GM19099 (cell line): Measurements from ENCODE around the gene USH1C.

Experiments
- POLR2A ChIP-seq: IDR thresholded peaks from 3 replicates; pipeline ENCODE4 v1.6.1; 2011; ENCODE audit warnings: low read depth; ENCODE audit not compliant: insufficient read length; ENCODE audit errors: extremely low read depth

USH1C gene

DNA sequence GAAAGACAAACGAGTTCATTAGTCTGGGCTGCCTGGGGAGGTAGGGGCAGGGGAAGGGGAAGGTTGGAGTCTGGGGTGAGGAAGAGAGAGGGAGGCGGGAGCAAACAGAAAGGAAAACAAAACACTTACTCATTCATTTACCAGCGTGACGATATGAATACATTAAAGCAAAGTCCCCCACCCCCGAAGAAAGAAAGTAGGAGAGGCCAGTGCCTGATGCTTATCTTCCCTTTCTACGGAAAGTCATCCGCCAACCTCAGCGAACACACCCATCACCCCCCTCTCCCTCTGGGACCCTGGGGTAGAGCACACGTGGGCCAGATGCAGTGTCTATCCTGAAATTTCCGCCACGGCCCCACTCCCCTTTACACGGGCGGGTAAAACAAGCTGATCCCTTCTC lies 81.3 kb downstream of the USH1C start:
- TF ChIP-seq POLR2A: no peak

DNA sequence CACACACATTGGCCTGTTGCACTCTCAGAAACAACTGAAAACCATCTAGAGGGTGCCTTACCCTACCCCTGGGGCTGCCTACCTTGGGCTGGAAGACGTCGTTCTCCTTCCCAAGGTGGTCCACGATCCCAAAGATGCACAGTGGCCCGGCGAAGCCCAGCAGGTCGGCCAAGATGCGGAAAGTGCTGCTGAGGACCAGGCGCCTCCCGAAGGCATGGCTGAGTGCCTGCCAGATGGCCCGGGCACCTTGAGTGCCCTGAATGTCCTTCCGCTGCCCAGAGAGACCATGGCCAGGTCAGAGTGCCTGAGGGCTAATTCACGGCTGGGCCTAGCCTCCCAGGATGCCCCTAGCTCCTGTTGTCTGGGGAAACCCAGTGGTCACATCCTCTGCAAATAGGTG lies 83.8 kb downstream of the USH1C start:
- no peak for TF ChIP-seq POLR2A

DNA sequence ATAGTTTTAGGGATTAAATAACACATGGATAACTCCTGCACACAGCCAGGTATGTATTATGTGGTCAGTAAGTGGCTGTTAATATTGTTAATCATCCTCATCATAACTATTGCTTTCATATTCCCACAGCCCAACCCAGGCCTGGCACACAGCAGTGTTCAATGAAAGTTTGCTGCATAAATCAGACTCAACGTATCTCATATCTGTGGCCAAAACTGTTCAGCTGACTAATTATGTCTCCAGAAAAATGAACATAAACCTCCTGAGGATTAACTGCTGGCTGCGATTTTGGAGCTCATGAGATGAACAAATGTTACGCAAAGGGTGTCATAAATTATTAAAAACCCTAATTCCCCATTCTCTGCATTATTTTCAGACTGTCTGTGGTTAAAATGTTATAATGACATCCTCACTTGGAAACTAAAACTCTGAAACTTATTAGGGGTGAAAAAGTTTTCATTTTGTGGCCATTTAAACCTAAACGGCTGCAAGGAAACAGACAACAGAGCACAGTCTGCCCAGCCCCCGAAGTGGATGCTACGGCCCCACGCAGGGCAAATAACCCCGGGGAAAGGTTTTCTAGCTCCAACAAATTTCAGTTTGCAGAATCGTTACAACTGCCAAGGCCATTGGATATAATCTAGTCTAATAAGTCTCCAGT lies 84.8 kb downstream of the USH1C start:
- TF ChIP-seq POLR2A: no peak

DNA sequence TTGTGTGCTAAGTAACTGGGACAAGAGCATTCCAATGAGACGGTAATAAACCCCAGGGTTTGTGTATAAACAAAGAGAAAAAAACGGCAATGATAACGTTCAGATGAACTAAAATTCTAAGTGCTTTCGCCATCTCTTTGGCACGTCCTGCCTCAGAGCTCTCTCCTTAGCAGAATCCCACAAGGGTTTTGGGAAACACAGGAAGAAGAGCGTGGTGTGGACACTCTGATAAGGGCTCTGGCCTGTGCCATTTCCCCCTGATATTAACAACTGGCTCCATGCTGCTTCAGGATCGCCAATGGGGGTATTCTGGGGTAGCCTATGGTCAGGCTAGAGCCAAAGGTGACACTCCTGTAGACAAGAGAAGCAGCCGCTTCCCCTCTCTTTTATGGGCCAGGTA lies 85.9 kb downstream of the USH1C start:
- no peak for TF ChIP-seq POLR2A

DNA sequence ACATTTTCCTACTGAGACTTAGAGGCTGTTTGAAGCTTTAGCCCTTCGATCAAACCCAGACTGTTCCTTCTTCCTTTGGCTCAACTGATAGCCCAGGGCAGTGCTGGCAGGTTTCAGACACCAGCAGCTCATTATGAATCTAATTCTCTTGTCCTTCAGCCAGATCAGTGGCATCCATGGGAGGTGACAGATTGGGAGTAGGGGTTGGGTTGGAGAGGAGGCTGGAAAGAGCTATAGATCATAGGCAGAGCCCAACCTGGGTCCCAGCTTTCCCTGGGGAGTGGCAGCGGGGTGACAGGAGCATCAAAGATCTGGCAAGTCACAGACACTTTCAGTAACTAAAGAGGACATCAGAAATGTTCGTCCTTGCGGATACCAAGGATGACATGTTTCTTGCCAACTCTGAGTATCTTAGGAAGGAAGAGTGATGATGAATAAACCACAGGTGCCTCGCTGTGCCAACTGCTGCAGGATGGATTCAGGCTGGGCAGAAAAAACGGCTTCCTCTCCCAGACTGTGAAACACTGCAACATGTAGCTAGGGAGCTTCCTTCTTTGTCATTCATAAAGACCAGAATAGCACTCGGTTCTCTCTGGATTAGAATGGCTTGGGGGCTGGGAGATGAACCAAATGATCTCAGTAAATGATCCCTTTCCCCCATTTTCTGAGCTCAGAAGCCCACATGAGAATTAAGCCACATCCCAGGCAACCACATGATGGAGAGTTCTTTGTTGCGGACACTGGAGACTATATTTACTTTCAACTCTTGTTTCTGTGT lies 86.6 kb downstream of the USH1C start:
- no peak for TF ChIP-seq POLR2A

DNA sequence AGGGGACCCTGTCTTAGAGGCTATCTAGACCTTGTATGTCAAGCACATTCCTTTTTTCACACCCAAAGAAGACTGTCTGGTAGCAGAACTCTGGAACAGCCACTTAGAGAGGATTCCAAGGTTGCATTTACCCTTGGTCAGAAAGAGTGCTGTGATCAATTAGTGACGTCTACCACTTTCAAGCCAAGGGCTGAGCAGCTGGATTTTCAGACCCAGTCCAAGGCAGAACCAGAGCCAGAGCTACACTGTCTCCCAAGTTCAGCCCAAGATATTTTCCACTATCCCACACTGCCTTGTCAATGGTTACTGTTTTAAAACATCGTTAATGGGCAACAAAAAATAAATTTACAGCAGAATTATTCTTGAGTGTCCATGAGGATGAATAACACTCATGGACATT lies 91.5 kb downstream of the USH1C start:
- no peak for TF ChIP-seq POLR2A

DNA sequence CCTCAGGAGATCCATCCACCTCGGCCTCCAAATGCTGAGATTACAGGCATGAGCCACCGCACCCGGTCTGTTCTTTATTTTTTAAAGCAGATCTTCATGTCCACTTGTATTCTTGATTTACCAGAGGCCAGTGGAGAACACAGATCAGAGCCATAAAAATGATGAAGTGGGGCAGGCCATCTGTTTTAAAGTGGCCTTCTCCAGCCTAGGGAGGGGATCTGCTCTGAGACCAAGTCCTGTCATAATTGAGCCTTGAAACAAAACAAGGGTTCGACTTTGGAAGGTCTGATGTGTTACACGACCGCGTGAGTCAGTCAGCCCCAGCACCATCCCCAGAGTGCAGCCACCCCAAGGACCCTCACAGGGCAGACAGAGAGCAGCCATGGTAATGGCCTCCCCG lies 95.1 kb downstream of the USH1C start:
- no peak for TF ChIP-seq POLR2A

DNA sequence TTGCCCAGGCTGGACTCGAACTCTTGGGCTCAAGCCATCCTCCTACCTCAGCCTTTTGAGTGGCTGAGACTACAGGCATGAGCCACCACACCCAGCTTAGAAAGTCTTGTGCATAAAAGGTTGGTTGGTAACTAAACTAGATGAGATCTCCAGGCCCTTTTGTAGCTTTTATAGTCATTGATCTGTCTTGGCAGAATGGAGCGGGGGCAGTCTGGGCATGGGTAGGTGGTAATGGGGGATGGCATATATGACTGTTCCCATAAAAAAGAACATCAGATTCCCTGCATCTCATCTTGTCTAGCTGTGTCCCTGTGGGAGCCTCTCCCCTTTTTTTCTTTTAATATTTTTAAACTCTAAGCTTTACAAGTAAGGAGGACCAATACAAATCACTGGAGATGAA lies 97.7 kb downstream of the USH1C start:
- TF ChIP-seq POLR2A: no peak

DNA sequence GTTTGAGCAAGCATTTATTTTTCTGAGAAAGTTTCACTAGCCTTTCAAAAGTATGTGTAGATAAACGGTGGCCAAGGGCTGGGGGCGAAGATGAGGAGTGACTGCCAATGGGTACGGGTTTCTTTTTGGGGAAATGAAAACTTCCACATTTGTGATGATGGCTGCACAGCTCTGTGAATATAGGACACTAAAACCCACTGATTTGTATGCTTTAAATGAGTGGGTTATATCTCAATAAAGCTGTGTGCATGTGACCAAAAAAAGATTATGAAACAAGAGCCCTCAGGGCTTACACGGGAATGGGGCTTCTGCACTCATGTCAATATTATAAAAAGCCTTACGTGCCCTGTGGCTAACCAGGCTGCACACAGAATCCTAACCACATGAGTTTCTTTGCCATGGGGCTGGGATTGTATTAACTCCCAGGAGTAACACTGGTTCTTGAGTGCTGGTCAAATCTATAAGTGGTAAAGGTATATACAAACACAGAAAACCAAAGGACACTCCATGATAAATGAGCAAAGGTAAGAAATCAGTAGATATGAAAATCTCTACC lies 98.9 kb downstream of the USH1C start:
- no peak for TF ChIP-seq POLR2A

DNA sequence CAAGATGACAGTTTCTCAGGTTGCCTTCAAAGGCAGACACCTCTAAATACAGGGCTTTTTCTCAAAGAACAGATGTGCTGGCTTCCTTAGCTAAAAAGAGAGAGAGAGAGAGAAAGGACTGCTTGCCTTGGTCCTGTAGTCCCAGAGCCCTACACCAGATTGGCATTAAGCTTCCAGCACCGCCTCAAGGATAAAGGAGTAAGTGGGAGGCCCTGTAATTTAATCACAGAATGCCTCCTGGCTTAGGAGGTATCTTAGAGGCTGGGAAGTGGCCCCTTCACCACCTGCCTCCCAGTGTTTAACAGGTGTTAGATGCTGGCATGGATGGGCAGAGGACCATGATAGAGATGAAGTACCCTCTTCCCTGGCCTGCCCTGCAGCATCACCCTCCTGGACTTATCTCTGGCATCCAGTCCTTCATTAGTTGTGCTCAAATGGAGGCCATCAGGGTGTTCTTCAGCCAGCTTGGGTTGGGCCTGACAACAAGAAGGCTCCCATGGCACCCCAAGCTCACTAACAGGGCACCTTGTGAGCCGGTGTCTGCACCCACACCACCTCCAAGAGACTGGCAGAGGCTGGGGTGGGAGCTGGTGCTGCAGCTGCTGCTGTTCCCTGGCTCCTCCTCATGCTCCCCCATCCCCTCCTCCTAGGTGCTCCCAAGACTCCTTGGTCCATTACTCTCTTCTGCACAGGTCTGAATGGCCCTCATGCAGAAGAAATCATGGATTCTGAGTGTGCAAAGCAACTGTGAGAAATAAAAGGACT lies 100.1 kb downstream of the USH1C start:
- TF ChIP-seq POLR2A: no peak
